ENCODE data around the gene PLEKHM3.

PLEKHM3 gene

DNA sequence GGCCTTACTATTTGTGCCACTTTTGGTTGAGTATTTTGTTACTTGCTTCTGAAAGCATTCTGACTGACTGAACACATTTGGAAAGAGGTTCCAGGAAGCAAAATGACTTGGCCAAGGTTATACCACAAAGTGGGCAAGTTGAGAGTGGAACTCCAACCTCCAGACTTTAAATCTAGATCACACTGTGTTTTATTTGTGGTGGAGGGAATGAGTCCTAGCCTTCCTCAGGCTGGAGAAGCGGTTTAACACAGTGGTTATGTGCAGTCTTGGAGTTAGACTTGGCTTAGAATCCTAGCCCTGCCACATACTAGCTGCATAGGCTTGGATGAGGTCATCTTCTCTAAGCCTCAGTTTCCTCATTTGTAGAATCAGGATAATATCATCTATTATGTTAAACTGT lies 33.4 kb downstream of the PLEKHM3 start:
- TF ChIP-seq ZNF274 (IDR thresholded peaks at IDR 0.05; ENCODE audit: low read depth, low read length), result no peak
- no peak overlapping the region for H3K4me3 ChIP-seq (ENCODE audit: low read length)

DNA sequence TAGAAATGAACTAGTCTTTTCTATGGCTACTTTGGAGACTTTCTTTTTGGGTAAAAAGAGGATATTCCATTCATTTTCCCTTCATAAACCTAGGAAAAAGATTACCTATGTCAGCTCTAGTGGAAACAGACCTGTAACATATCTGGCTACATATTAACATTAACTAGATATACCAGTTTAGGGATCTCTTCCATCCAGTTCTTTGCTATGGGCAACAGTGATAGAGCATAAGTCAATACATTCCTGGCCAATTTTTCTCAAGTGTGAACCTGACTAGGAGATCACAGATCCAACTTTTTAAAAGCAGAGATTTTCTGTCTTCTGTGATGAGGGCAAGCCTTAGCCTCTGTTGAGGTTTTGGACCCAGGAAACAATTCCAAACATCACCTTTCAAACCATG lies 34.5 kb downstream of the PLEKHM3 start:
- no peak overlapping the region for H3K4me3 ChIP-seq (ENCODE audit: low read length)
- no peak for TF ChIP-seq ZNF274 (IDR thresholded peaks at IDR 0.05; ENCODE audit: low read depth, low read length)

GRCh38 chr2:207988975-207989374 lies 36.4 kb downstream of the PLEKHM3 start:
- H3K4me3 ChIP-seq (ENCODE audit: low read length), result no peak overlapping the region
- TF ChIP-seq ZNF274 (IDR thresholded peaks at IDR 0.05; ENCODE audit: low read depth, low read length), result no peak

DNA sequence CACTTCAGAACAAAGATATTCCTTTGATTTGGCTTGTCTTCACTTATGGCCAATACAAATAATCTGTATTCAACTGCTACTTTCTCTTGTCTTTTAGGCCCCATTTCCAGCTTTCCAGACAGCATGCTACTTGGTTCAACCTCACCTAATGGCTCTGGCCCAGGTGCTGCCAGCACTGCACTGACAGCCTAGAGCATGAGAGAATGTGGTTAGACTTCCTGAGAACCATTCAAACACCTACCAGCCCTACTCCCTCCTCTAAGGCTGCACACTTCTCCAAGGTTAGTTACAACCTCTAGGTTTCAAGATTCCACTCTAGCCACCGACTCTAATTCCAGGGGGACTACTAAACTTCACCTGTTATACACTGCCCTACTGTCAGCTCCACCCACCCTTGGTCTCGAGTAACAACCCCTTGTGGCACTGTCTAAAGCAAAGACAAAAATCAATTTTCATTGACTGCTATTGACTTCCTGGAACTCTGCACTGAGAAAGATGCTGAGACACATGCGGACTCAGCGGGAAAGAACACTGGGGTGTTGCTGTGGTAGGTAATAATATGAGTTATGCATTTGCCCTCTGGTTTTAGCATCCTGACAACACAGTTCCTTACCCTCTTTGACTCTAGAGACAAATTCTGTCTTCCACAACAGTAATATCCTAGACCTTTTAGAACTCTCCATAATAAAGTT lies 38.2 kb downstream of the PLEKHM3 start:
- no peak overlapping the region for H3K4me3 ChIP-seq (ENCODE audit: low read length)
- TF ChIP-seq ZNF274 (IDR thresholded peaks at IDR 0.05; ENCODE audit: low read depth, low read length), result no peak

- TF ChIP-seq ZNF274 (IDR thresholded peaks at IDR 0.05; ENCODE audit: low read depth, low read length), result no peak
- H3K4me3 ChIP-seq (ENCODE audit: low read length), result no peak overlapping the region
Observed at GRCh38 chr2:207984765-207985480, 40.4 kb downstream of the PLEKHM3 start.

- TF ChIP-seq ZNF274 (IDR thresholded peaks at IDR 0.05; ENCODE audit: low read depth, low read length), result no peak
- H3K4me3 ChIP-seq (ENCODE audit: low read length), result no peak overlapping the region
Observed at GRCh38 chr2:207983641-207984042, 41.7 kb downstream of the PLEKHM3 start.

DNA sequence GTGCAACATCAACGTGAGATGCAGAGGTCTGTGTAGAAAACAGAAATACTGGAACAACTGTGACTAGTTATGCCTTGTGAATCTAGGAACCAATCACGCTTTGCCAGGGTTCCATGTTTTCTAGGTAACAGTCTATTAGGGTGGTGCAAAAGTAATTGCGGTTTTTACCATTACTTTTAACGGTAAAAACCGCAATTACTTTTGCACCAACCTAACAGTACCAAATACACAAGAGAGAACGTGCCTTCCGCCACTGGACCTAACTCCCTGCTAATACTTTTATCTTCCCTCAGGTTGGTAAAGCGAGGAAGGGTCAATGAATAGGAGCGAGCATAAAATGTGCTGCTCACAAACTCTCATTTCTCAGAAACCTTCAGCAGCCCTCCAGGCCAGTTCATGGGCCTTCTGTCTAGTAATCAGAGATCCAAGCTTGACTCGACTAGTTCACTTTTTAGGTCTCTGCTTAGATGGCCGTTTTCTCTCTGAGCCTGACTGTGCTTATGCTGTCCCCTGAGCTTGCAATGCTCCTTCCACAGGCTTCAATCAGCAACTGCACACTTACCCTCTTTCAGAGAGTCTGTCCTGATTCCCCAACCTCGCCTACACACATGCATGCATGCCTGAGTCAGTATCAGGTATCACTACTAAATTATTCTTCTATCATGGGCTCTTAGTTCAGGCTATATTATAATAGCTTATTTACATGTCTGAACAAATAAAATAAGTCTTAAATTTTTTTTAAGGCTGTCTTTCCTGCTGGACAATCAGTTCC lies 47.0 kb downstream of the PLEKHM3 start:
- TF ChIP-seq ZNF274 (IDR thresholded peaks at IDR 0.05; ENCODE audit: low read depth, low read length), result no peak
- H3K4me3 ChIP-seq (ENCODE audit: low read length), result no peak overlapping the region

GRCh38 chr2:207975921-207976320 lies 49.4 kb downstream of the PLEKHM3 start:
- H3K4me3 ChIP-seq (ENCODE audit: low read length), result no peak overlapping the region
- TF ChIP-seq ZNF274 (IDR thresholded peaks at IDR 0.05; ENCODE audit: low read depth, low read length), result no peak

DNA sequence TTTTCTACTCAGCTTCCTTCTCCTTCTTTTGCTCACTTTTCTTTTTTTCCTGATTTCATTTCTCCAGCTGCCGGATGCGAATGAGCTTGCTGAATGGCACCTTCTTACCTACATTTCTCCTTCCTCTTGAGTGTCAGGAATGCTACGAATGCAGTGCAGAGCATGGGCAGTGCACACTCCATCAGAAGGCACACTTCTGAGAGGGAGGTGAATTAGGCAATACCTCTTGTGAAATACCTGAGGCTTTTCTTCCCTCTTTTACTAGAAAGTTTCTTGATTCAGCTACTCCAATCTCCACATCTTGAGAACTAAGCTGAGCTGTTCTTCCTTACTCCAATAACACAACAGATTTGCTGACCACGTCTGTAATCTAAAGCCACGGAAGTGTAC lies 51.1 kb downstream of the PLEKHM3 start:
- TF ChIP-seq ZNF274 (IDR thresholded peaks at IDR 0.05; ENCODE audit: low read depth, low read length), result no peak
- H3K4me3 ChIP-seq (ENCODE audit: low read length), result no peak overlapping the region

DNA sequence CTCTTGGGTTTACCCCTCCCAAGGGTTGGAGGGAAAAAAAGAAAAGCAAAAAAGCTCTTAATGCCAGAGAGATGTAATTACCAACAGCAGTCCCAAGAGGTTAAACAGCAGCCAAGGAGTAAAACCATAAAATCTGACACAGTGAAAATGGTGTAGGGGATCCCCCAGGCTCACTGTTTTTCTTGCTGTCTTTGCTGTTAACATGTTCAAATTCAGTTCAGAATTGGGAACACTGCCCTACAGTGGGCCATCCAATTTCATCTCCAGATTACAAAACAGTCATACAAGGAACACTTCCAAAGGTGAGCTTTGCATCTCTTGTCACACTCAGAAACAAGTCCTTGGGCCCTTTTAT lies 54.5 kb downstream of the PLEKHM3 start:
- no peak for TF ChIP-seq ZNF274 (IDR thresholded peaks at IDR 0.05; ENCODE audit: low read depth, low read length)
- H3K4me3 ChIP-seq (ENCODE audit: low read length), result no peak overlapping the region

DNA sequence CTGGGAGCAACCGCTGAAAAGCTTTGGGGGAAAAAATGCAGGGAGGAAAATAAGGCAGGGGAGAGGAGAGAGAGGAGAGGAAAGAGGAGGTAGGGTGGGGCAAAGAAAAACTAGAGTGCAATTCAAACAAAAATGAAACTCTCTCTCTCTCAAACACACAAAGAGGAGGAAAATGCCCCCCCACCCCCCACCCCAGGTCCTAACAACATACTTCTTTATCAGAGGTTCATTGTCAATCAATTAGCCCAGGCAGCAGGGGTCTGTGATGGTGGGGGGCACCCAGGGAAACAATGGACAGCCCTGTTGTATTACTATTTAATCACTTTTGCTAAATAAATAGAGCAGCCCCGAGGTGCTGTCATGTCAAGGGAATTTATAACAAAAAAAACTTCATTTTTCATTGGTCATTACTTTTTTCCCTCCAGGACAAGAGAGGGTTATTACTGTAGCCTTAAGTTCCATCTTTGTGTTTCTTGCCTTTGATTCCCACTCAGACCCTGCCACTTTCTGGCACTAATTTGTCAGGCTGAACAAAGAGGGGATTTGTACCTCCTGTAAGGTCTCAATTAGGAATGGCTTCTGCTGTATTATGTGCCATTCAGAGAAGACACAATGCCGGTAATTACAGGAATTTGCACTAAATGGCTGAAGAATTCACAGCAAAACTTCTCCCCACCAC lies 55.0 kb downstream of the PLEKHM3 start:
- no peak overlapping the region for H3K4me3 ChIP-seq (ENCODE audit: low read length)
- TF ChIP-seq ZNF274 (IDR thresholded peaks at IDR 0.05; ENCODE audit: low read depth, low read length), result no peak

DNA sequence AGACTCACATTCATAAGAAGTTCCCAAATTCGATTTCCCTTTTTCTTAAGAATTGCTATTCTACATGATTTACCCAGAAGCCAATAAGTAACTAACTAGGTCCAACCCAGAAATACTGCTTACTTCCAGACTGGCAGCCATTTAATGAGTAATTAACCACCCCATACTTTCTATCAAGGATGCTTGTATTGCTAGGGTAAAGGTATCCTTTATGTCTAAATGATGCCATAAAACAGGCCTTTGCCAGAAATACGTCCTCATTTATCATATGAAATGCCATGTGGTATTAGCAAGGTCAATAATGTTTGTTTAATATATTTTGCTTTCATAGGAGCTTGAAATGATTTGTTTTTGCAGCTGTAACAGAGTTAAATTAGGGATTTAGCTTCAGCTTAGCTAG lies 56.1 kb downstream of the PLEKHM3 start:
- no peak overlapping the region for H3K4me3 ChIP-seq (ENCODE audit: low read length)
- no peak for TF ChIP-seq ZNF274 (IDR thresholded peaks at IDR 0.05; ENCODE audit: low read depth, low read length)

GRCh38 chr2:207967121-207967520 lies 58.2 kb downstream of the PLEKHM3 start:
- H3K4me3 ChIP-seq (ENCODE audit: low read length), result no peak overlapping the region
- no peak for TF ChIP-seq ZNF274 (IDR thresholded peaks at IDR 0.05; ENCODE audit: low read depth, low read length)

DNA sequence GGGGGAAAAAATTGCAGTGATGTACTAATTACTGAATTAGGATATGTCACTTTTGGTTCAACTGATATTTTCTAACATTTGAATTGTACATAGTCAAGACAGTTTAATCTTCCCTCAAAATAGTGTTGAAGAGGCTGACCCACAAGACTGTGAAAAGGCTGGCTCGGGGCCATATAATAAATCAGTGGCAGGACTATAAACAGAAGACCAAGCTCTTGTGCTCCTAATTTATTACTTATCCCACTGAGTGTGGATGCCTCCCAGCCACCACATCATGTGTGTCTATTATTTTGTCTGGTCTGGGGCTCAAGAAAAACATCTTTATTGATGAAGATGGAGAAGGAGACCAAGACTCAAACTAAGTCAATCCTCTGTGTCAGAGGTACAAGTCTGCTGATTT lies 64.4 kb downstream of the PLEKHM3 start:
- no peak overlapping the region for H3K4me3 ChIP-seq (ENCODE audit: low read length)
- TF ChIP-seq ZNF274 (IDR thresholded peaks at IDR 0.05; ENCODE audit: low read depth, low read length), result no peak

All from GM08714 (cell line).